GM12873 (cell line): ENCODE results near the gene FRZB.

Experiments used
- CTCF ChIP-seq: IDR thresholded peaks from 2 replicates; pipeline ENCODE4 v1.5.1; 2012; ENCODE audit warnings: low read depth, mild to moderate bottlenecking, moderate library complexity, low read length, control low read depth; ENCODE audit not compliant: insufficient read depth; ENCODE audit errors: missing control alignments

FRZB gene

GRCh38 chr2:182897137-182897536 lies 30.7 kb upstream of the FRZB start:
- no peak for TF ChIP-seq CTCF

GRCh38 chr2:182895798-182896197 lies 29.4 kb upstream of the FRZB start:
- no peak for TF ChIP-seq CTCF

GRCh38 chr2:182895169-182895568 lies 28.7 kb upstream of the FRZB start:
- TF ChIP-seq CTCF: no peak

- TF ChIP-seq CTCF: no peak
Measured at GRCh38 chr2:182894174-182894573, 27.7 kb upstream of the FRZB start.

- no peak for TF ChIP-seq CTCF
Measured at GRCh38 chr2:182893666-182894065, 27.2 kb upstream of the FRZB start.

- TF ChIP-seq CTCF: no peak
Measured at GRCh38 chr2:182891611-182892010, 25.2 kb upstream of the FRZB start.

GRCh38 chr2:182890773-182891378 lies 24.4 kb upstream of the FRZB start:
- no peak for TF ChIP-seq CTCF
